Neural progenitor cell (in vitro differentiated cells): ENCODE results near the gene RTN1. TPM values are rescaled to one million over a fixed set of nuclear protein-coding genes. Genes with fewer than 3 reads are reported as not detected.

Experiments
- DNase-seq: peaks from one replicate; pipeline ENCODE4 v3.0.0-alpha.2; 2016; ENCODE audit warnings: low spot score
- H2AFZ ChIP-seq: fragments of 200-600 bp; sonication (generic); replicated peaks from 2 replicates; pipeline ENCODE4 v1.6.1; 2016; ENCODE audit warnings: antibody characterized with exemption
- H3F3A ChIP-seq: fragments of 200-600 bp; sonication (generic); 2 replicates; pipeline ENCODE4 v1.6.1; 2016; ENCODE audit warnings: antibody characterized with exemption, low read depth
- H3K27ac ChIP-seq: fragments of 200-600 bp; sonication (generic); 2 replicates; pipeline ENCODE4 v1.5.1; 2016; ENCODE audit warnings: mild to moderate bottlenecking
- H3K27me3 ChIP-seq: fragments of 200-600 bp; sonication (generic); 2 replicates; pipeline ENCODE4 v1.6.1; 2016; ENCODE audit warnings: mild to moderate bottlenecking, moderate library complexity
- H3K36me3 ChIP-seq: fragments of 200-600 bp; sonication (generic); 2 replicates; pipeline ENCODE4 v1.5.1; 2016
- H3K4me1 ChIP-seq: fragments of 200-600 bp; sonication (generic); 2 replicates; pipeline ENCODE4 v1.6.1; 2016; ENCODE audit warnings: mixed run types
- H3K4me2 ChIP-seq: fragments of 200-600 bp; sonication (generic); 2 replicates; pipeline ENCODE4 v1.6.1; 2016
- H3K4me3 ChIP-seq: fragments of 200-600 bp; sonication (generic); 2 replicates; pipeline ENCODE4 v1.5.1; 2016
- H3K79me2 ChIP-seq: fragments of 200-600 bp; sonication (generic); 2 replicates; pipeline ENCODE4 v1.6.1; 2016; ENCODE audit warnings: low read depth
- H3K9ac ChIP-seq: fragments of 200-600 bp; sonication (generic); 2 replicates; pipeline ENCODE4 v1.6.1; 2016
- H3K9me3 ChIP-seq: fragments of 200-600 bp; sonication (generic); 2 replicates; pipeline ENCODE4 v1.5.1; 2016; ENCODE audit warnings: low read depth
- H4K20me1 ChIP-seq: fragments of 200-600 bp; sonication (generic); 2 replicates; pipeline ENCODE4 v1.6.1; 2016; ENCODE audit warnings: low read depth
- H3K27ac Mint-ChIP-seq: 3 replicates; pipeline ENCODE4 v1.8.0; 2021; ENCODE audit warnings: mixed read lengths
- H3K27me3 Mint-ChIP-seq: 2 replicates; pipeline ENCODE4 v1.8.0; 2022; ENCODE audit warnings: low read depth, mild to moderate bottlenecking, inconsistent platforms, moderate library complexity, mixed read lengths; ENCODE audit not compliant: insufficient read depth
- H3K36me3 Mint-ChIP-seq: 3 replicates; pipeline ENCODE4 v1.8.0; 2021; ENCODE audit warnings: mixed read lengths
- H3K4me1 Mint-ChIP-seq: 3 replicates; pipeline ENCODE4 v1.8.0; 2021; ENCODE audit warnings: mixed read lengths
- H3K4me3 Mint-ChIP-seq: 3 replicates; pipeline ENCODE4 v1.8.0; 2021; ENCODE audit warnings: mild to moderate bottlenecking, moderate library complexity, mixed read lengths
- H3K9me3 Mint-ChIP-seq: 3 replicates; pipeline ENCODE4 v1.8.0; 2020; ENCODE audit warnings: mixed read lengths
- EZH2 ChIP-seq: fragments of 200-600 bp; sonication (generic); IDR thresholded peaks from 2 replicates; pipeline ENCODE4 v1.6.1; 2017; ENCODE audit warnings: antibody characterized with exemption, mild to moderate bottlenecking, moderate library complexity
- EZH2phosphoT487 ChIP-seq: fragments of 200-600 bp; sonication (generic); IDR thresholded peaks from 2 replicates; pipeline ENCODE4 v1.6.1; 2017; ENCODE audit warnings: antibody characterized with exemption
- total RNA-seq: library from RNA; depleted of rRNA; stranded (reverse); fragments of >200 nt; gene quantifications from 2 replicates; pipeline ENCODE4 v1.2.3, GENCODE V29; 2015; ENCODE audit warnings: low replicate concordance
- TF ChIP-seq, protein P1 (sequence below): fragments of 200-600 bp; sonication (generic); IDR thresholded peaks from 2 replicates; pipeline ENCODE4 v1.5.1; 2017; ENCODE audit warnings: antibody characterized with exemption, mild to moderate bottlenecking

The RTN1 gene
- total RNA-seq, 1 donor from 2014 or later = 7.7 TPM

DNA sequence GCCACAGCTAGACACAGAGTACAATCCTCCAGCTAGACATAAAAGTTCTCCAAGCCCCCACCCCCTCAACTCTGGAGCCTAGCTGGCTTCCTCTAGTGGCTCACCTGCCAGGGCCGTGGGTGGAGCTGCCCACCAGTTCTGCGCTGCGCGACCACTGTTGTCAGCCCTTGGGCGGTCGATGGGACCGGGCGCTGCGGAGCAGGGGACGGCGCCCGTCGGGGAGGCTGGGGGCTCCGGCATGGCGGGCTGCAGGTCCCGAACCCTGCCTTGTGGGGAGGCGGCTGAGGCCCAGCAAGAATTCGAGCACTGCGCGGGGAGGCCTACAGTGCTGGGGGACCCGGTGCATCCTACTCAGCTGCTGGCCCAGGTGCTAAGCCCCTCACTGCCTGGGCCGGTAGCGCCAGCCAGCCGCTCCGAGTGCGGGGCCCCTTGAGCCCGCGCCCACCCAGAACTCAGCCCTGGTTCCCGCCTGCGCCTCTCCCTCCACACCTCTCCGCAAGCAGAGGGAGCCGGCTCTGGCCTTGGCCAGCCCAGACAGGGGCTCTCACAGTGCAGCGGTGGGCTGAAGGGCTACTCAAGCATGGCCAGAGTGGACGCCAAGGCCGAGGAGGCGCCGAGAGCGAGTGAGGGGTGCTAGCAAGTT is 51.0 kb downstream of the RTN1 start:
- Histone ChIP-seq H3K79me2 (no peaks in the 10 kb centered on the region), H3K9me3 (no peaks in the 10 kb centered on the region), H2AFZ (no peak overlapping the region), H3K4me3 (no peak overlapping the region), H3F3A (no peaks in the 10 kb centered on the region), H3K9ac (no peak overlapping the region), H3K27ac (no peak overlapping the region), H4K20me1 (no peaks in the 10 kb centered on the region), H3K4me1 (peaks cover 6% of the 10 kb centered on the region), H3K27me3 (no peaks in the 10 kb centered on the region), H3K36me3 (no peaks in the 10 kb centered on the region), H3K4me2 (no peak overlapping the region)
- H3K36me3 Mint-ChIP-seq = no peaks in the 10 kb centered on the region
- H3K9me3 Mint-ChIP-seq = no peaks in the 10 kb centered on the region
- H3K27me3 Mint-ChIP-seq = no peaks in the 10 kb centered on the region
- H3K4me3 Mint-ChIP-seq = no peak overlapping the region
- H3K27ac Mint-ChIP-seq = no peak overlapping the region
- TF ChIP-seq, protein P1, sequence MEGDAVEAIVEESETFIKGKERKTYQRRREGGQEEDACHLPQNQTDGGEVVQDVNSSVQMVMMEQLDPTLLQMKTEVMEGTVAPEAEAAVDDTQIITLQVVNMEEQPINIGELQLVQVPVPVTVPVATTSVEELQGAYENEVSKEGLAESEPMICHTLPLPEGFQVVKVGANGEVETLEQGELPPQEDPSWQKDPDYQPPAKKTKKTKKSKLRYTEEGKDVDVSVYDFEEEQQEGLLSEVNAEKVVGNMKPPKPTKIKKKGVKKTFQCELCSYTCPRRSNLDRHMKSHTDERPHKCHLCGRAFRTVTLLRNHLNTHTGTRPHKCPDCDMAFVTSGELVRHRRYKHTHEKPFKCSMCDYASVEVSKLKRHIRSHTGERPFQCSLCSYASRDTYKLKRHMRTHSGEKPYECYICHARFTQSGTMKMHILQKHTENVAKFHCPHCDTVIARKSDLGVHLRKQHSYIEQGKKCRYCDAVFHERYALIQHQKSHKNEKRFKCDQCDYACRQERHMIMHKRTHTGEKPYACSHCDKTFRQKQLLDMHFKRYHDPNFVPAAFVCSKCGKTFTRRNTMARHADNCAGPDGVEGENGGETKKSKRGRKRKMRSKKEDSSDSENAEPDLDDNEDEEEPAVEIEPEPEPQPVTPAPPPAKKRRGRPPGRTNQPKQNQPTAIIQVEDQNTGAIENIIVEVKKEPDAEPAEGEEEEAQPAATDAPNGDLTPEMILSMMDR = no peak
- TF ChIP-seq EZH2phosphoT487 = no peak
- no peak for TF ChIP-seq EZH2
- H3K4me1 Mint-ChIP-seq = peaks cover 5% of the 10 kb centered on the region
- no peak for DNase-seq

DNA sequence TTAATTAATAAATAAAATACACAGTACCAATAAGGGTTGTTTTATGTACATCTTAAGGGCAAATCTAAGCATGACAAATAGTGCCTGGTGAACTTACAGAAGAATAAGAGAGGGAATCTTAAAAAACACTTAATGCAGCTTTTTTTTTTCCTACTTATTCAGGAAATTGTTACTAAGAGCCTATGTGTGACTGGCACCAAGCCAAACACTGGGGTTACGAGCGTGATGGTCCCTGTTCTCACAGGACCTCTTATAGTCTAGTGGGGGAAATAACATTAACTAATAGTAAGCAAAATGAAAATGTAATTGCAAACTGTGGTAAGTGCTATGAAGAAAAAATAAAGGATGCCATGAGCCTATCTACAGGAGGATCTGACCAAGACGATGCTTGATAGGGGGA is 53.6 kb downstream of the RTN1 start:
- no peak overlapping the region for H2AFZ ChIP-seq
- no peaks in the 10 kb centered on the region for H3K36me3 Mint-ChIP-seq
- H3K9ac ChIP-seq = no peak overlapping the region
- H3K4me1 ChIP-seq = peaks cover 28% of the 10 kb centered on the region
- no peaks in the 10 kb centered on the region for H3K9me3 Mint-ChIP-seq
- no peaks in the 10 kb centered on the region for H3K79me2 ChIP-seq
- no peaks in the 10 kb centered on the region for H4K20me1 ChIP-seq
- no peak for DNase-seq
- H3F3A ChIP-seq = peaks cover under 1% of the 10 kb centered on the region
- TF ChIP-seq, protein P1 = no peak
- TF ChIP-seq EZH2 (no peak), EZH2phosphoT487 (no peak)
- no peak overlapping the region for H3K27ac Mint-ChIP-seq
- no peak overlapping the region for H3K27ac ChIP-seq
- peaks cover 15% of the 10 kb centered on the region for H3K4me1 Mint-ChIP-seq
- H3K27me3 ChIP-seq = no peaks in the 10 kb centered on the region
- no peaks in the 10 kb centered on the region for H3K9me3 ChIP-seq
- H3K4me3 ChIP-seq = no peak overlapping the region
- no peaks in the 10 kb centered on the region for H3K27me3 Mint-ChIP-seq
- H3K4me3 Mint-ChIP-seq = no peak overlapping the region
- H3K4me2 ChIP-seq = no peak overlapping the region
- H3K36me3 ChIP-seq = no peaks in the 10 kb centered on the region

DNA sequence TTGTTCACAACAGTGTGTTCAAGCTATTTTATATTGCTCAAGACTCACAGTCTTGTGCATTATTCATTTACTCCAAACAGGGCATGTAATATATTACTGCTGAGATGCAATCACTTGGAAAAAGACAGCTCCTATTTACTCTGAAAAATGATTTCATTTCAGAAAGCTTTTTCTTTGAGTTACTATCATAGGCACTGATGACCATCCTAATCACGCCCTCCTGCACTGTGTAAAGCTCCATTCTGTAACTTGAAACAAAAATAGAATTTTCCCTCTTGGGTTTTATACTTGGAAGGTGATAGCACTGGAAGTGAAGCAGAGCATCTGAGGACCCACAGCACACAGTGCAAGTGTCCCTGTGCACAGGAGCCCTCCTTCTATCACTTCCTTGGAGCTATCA is 55.6 kb downstream of the RTN1 start:
- no peak overlapping the region for H3K4me3 ChIP-seq
- no peaks in the 10 kb centered on the region for H4K20me1 ChIP-seq
- no peak overlapping the region for H3K9ac ChIP-seq
- H3K79me2 ChIP-seq = no peaks in the 10 kb centered on the region
- TF ChIP-seq EZH2 (no peak), EZH2phosphoT487 (no peak)
- TF ChIP-seq, protein P1 = no peak
- peaks cover 40% of the 10 kb centered on the region for H3K4me1 ChIP-seq
- H3K9me3 Mint-ChIP-seq = no peaks in the 10 kb centered on the region
- no peak overlapping the region for H2AFZ ChIP-seq
- no peaks in the 10 kb centered on the region for H3K27me3 Mint-ChIP-seq
- no peaks in the 10 kb centered on the region for H3K9me3 ChIP-seq
- peaks cover 5% of the 10 kb centered on the region for H3F3A ChIP-seq
- H3K36me3 Mint-ChIP-seq = no peaks in the 10 kb centered on the region
- no peak for DNase-seq
- H3K27me3 ChIP-seq = no peaks in the 10 kb centered on the region
- H3K27ac Mint-ChIP-seq = no peak overlapping the region
- no peak overlapping the region for H3K4me3 Mint-ChIP-seq
- H3K4me2 ChIP-seq = no peak overlapping the region
- H3K27ac ChIP-seq = no peak overlapping the region
- H3K4me1 Mint-ChIP-seq = peaks cover 21% of the 10 kb centered on the region
- no peaks in the 10 kb centered on the region for H3K36me3 ChIP-seq
